Activated T-helper 2 cell treated with anti-CD3 and anti-CD28 coated beads, Interferon-gamma antibody, Interleukin-2, Interleukin-4, amounts not matched to agents 10 μg/mL and 5 μg/mL and 100 μg/mL, durations not matched to agents 14 hours and 24 hours and 36 hours (primary cell): ENCODE results near the gene ATF7IP. TPM values are rescaled to one million over a fixed set of nuclear protein-coding genes. Genes with fewer than 3 reads are reported as not detected.

Experiments used
- DNase-seq: peaks from one replicate; pipeline ENCODE4 v3.0.0; 2021; ENCODE audit warnings: low spot score
- H3K27ac Mint-ChIP-seq: one replicate; pipeline ENCODE4 v1.8.0; 2021; ENCODE audit warnings: mixed read lengths
- H3K27me3 Mint-ChIP-seq: one replicate; pipeline ENCODE4 v1.8.0; 2021; ENCODE audit warnings: low read depth, mixed read lengths
- H3K36me3 Mint-ChIP-seq: one replicate; pipeline ENCODE4 v1.8.0; 2021; ENCODE audit warnings: low read depth, mixed read lengths
- H3K4me1 Mint-ChIP-seq: one replicate; pipeline ENCODE4 v1.8.0; 2021; ENCODE audit warnings: low read depth, mixed read lengths
- H3K4me3 Mint-ChIP-seq: one replicate; pipeline ENCODE4 v1.8.0; 2021; ENCODE audit warnings: low read depth, mild to moderate bottlenecking, moderate library complexity, mixed read lengths
- H3K9me3 Mint-ChIP-seq: one replicate; pipeline ENCODE4 v1.8.0; 2021; ENCODE audit warnings: mixed read lengths
- intact Hi-C: fragments of 100-400 bp; cut with micrococcal nuclease; formaldehyde crosslinking; loops from one replicate; pipeline ENCODE4 v1.15.1; 2023
- total RNA-seq: library from RNA; stranded (reverse); gene quantifications from 2 replicates; pipeline ENCODE4 v1.2.3, GENCODE V29; 2022

Gene ATF7IP
- total RNA-seq, 1 donor from 2014 or later: 82.1 TPM

DNA sequence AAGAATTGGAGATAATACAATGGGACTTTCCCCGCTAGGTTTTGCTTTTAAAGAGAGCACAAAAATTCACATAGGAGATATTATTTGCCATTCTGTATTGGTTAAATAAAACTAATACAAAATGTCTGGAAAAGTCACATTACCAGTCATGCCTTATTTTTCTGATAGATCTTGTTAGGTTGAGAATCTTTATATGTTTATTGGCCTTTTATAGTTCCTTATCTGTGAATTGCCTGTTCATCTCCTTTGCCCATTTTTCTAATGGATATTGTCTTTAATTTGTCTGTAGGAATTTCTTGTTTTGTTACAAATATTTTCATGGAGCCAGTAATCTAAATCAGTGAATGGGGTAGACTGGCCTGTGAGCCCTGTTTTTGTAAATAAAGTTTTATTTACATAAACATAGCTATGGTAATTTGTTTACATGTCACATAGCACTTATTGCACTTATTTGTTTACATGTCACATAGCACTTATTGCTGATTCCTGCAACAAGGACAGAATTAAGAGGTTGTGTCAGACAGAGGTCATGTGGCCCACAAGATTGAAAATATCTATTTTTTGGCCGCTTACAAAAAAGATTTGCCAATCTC is 65.0 kb downstream of the ATF7IP start:
- H3K36me3 Mint-ChIP-seq: peaks cover 83% of the 10 kb centered on the region

DNA sequence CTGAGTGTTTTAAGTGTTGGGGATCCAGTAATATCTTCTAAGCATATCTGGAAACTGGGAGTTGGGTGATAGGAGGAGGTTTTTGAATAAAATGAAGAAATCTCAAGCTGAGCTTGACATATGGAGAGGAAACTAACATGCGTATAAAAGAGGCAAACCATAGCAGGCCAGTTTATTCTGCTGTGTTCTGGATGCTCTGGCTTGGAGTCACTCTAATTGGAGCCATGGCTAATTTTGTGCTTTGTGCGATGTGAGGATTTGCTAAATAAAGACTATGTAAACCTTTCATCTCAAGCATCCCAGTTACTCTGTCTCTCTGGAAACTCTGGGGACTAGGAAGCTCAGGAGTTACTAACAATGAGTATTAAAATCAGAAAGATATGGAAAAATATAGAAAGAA is 66.5 kb downstream of the ATF7IP start:
- H3K27ac Mint-ChIP-seq: no peak overlapping the region
- no peaks in the 10 kb centered on the region for H3K27me3 Mint-ChIP-seq
- peaks cover 24% of the 10 kb centered on the region for H3K9me3 Mint-ChIP-seq
- H3K4me3 Mint-ChIP-seq: no peak overlapping the region
- no peak for DNase-seq
- intact Hi-C loops: no loop called here
- peaks cover 81% of the 10 kb centered on the region for H3K36me3 Mint-ChIP-seq
- peaks cover 31% of the 10 kb centered on the region for H3K4me1 Mint-ChIP-seq

More for the DNA sequence above, 65.0 kb downstream of the ATF7IP start:
- DNase-seq: no peak
- H3K4me3 Mint-ChIP-seq: no peak overlapping the region
- peaks cover 32% of the 10 kb centered on the region for H3K4me1 Mint-ChIP-seq
- H3K27ac Mint-ChIP-seq: no peak overlapping the region
- no peaks in the 10 kb centered on the region for H3K27me3 Mint-ChIP-seq
- H3K9me3 Mint-ChIP-seq: peaks cover 24% of the 10 kb centered on the region
- intact Hi-C loops: no loop called here

DNA sequence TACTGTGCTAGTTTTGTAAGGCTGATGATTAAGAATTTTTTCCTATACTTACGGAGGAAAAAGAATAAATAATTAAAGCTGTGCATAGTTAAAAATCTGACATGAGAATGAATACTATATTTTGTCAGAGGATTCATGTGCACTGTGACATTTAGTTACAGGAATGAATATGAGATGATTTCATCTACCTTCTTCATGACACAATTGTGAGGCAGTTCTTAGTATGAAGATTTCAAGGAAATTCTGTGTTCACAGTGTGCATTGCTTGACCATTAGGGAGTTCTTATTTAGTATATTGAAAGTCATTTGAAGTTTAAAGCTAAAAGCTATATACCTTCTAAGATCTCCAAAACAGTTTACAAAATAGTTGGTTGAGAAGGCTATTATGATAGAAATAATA is 70.1 kb downstream of the ATF7IP start:
- intact Hi-C loops: no loop called here
- DNase-seq: no peak
- Mint-ChIP-seq H3K27me3 (no peaks in the 10 kb centered on the region), H3K36me3 (peaks cover 75% of the 10 kb centered on the region), H3K4me3 (no peak overlapping the region), H3K9me3 (peaks cover 3% of the 10 kb centered on the region), H3K4me1 (peaks cover 15% of the 10 kb centered on the region), H3K27ac (no peak overlapping the region)

DNA sequence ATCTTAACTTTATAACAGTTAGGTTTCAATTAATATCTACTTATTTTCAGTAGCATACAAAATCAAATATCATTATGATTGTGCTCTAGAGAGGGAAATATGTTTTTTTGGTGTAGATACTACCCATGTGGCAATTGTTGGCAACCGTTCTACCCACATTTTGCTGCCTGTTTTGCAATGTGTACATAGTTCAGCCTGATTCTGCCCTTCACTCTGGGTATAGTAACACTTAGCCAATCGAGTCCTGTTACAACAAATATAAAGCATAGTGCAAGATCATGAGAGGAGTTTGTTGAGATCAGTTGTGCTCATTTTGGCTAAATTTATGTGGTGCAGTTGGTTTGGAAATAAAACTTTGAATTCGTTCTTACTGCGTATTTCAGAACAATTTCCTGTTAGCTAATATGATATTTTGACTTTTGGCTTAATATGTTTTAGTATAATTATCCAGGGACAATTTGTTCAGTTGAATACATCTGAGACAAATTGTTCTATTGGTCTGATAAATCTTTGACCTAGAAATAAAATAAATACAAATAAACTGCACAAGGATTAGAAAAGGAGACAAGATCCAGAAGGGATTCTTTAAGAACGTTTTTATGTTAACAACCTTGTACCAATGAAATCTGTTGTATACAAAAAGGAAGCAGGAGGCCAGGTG is 76.9 kb downstream of the ATF7IP start:
- Mint-ChIP-seq H3K36me3 (peaks cover 77% of the 10 kb centered on the region), H3K9me3 (peaks cover 5% of the 10 kb centered on the region), H3K27ac (no peak overlapping the region), H3K4me3 (no peak overlapping the region), H3K27me3 (no peaks in the 10 kb centered on the region), H3K4me1 (peaks cover 4% of the 10 kb centered on the region)
- DNase-seq: no peak
- intact Hi-C loops: no loop called here

DNA sequence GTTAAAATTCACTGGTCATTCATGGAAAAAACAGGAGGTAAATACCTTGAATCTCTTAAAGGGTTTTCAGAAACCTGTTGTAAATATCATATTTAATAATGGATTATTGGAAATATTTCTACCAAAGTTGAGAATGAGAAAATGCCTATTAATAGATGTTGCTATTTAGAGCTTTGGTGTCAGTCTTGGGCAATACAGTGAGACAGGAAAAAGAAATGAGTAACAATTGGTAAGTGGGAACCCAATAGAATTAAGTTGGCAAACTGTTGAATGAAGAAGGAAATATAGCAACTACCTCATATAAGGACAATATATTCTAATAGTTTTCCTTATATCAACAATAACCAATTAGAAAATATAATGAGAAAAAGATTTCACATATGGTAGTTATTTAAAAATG is 78.0 kb downstream of the ATF7IP start:
- Mint-ChIP-seq H3K9me3 (peaks cover 5% of the 10 kb centered on the region), H3K4me3 (no peak overlapping the region), H3K36me3 (peaks cover 82% of the 10 kb centered on the region), H3K27ac (no peak overlapping the region), H3K4me1 (peaks cover 9% of the 10 kb centered on the region), H3K27me3 (no peaks in the 10 kb centered on the region)
- no peak for DNase-seq
- intact Hi-C loops: no loop called here

DNA sequence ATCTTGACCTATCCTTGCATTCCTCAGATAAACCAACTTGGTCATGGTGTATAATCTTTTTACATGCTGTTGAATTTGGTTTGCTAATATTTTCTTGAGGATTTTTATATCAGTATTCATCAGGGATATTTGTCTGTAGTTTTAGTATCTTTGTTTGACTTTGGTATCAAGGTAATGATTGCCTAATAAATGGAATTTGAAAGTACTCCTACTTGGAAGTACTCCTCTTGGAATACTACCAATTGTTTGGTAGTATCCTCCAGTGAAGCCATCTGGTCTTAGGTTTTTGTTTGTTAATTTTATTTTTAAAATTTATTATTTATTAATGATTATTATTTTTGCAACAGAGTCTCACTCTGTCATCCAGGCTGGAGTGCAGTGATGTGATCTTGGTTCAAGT is 85.0 kb downstream of the ATF7IP start:
- Mint-ChIP-seq H3K4me1 (peaks cover 49% of the 10 kb centered on the region), H3K36me3 (peaks cover 89% of the 10 kb centered on the region), H3K4me3 (no peak overlapping the region), H3K27me3 (no peaks in the 10 kb centered on the region), H3K9me3 (peaks cover 27% of the 10 kb centered on the region), H3K27ac (no peak overlapping the region)
- intact Hi-C loops: loop anchor here (5.0 kb wide), 2 partner anchors 33 to 58 kb away; no protein-coding TSS in a partner anchor
- no peak for DNase-seq

DNA sequence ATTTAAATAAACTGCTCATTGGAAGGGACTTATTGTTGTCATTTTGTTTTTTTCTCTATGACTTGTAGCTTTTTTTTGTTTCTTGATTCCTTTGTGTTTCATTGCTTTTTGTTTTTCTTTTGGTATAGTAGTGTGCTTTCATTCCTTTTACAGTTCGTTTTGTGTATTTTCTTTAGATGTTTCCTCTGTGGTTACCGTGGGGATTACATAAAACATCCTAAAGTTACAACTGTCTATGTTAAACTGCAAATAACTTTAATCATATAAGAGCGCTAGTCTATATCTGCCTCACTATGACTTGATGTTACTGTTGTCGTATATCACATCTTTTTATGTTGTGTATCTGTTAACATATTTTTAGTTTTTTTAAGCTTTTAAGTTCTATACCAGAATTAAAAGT is 86.9 kb downstream of the ATF7IP start:
- Mint-ChIP-seq H3K27ac (peak overlapping the region; percentile 73), H3K27me3 (no peaks in the 10 kb centered on the region), H3K4me1 (peaks cover 55% of the 10 kb centered on the region), H3K4me3 (peak overlapping the region; percentile 34), H3K9me3 (peaks cover 27% of the 10 kb centered on the region), H3K36me3 (peaks cover 85% of the 10 kb centered on the region)
- intact Hi-C loops: loop anchor here (2.0 to 5.0 kb wide), 4 partner anchors 26 to 86 kb away; no protein-coding TSS in a partner anchor
- DNase-seq: no peak

DNA sequence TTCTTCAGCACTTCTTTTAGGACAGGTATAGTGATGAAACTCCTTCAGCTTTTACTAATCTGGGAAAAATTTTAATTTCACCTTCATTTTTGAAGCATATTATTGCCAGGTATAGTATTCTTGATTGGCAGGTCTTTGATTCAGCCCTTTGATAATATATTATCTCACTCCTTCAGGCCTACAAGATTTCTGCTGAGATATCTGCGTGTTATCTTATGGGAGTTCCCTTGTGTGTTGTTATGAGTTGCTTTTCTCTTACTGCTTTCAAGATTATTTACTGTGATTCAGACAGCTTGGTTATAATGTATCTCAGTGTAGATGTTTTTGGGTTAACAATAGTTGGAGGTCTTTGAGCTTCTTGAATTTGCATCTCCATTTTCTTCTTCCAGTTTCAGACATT is 87.4 kb downstream of the ATF7IP start:
- Mint-ChIP-seq H3K4me3 (no peak overlapping the region), H3K9me3 (peaks cover 27% of the 10 kb centered on the region), H3K36me3 (peaks cover 83% of the 10 kb centered on the region), H3K4me1 (peaks cover 55% of the 10 kb centered on the region), H3K27me3 (no peaks in the 10 kb centered on the region), H3K27ac (peak overlapping the region; percentile 83)
- intact Hi-C loops: loop anchor here (2.0 to 5.0 kb wide), 4 partner anchors 26 to 86 kb away; no protein-coding TSS in a partner anchor
- DNase-seq: no peak

DNA sequence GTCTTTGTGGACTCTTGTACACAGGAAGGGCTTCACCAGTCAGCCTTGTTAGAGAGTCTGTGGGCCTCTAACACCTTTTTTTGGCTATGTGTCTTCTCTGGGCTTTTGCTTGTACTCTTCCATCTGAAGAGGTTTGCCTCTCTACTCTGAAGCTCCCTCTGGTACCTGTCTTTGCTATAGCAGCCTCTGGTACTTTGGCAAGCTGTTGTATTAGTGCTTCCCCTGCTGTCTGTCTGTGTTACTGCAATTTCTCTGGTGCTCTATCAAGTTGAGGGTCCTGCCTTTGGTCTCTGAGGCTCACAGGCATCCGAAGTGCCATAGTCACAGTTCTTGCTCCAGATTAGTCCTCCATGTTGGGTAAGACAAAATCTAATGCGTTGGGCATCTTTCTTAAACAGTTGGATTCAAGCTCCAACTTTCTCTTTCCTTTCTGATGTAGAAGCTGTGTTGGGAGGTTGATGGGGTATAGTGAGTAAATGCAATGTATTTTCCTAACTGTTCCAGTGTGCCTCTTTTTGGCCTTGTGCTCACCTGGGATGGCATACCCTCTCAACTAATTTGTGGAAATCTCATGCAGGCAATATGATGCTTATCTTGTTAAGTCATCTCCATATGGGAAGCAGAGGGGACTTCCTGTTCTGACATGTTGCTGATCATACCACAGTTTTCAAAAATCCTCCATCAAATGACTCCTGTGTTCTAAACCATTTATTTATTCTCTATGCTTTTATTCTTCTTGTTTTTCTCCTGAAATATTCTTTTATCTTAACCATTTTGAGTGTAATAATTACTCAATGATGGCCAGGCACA is 88.8 kb downstream of the ATF7IP start:
- no peaks in the 10 kb centered on the region for H3K27me3 Mint-ChIP-seq
- H3K4me3 Mint-ChIP-seq: no peak overlapping the region
- DNase-seq: peak; percentile 28
- H3K36me3 Mint-ChIP-seq: peaks cover 73% of the 10 kb centered on the region
- intact Hi-C loops: loop anchor here (1.0 to 5.0 kb wide), 4 partner anchors 37 to 215 kb away; no protein-coding TSS in a partner anchor
- H3K27ac Mint-ChIP-seq: peak overlapping the region; percentile 83
- peaks cover 49% of the 10 kb centered on the region for H3K4me1 Mint-ChIP-seq
- peaks cover 27% of the 10 kb centered on the region for H3K9me3 Mint-ChIP-seq

DNA sequence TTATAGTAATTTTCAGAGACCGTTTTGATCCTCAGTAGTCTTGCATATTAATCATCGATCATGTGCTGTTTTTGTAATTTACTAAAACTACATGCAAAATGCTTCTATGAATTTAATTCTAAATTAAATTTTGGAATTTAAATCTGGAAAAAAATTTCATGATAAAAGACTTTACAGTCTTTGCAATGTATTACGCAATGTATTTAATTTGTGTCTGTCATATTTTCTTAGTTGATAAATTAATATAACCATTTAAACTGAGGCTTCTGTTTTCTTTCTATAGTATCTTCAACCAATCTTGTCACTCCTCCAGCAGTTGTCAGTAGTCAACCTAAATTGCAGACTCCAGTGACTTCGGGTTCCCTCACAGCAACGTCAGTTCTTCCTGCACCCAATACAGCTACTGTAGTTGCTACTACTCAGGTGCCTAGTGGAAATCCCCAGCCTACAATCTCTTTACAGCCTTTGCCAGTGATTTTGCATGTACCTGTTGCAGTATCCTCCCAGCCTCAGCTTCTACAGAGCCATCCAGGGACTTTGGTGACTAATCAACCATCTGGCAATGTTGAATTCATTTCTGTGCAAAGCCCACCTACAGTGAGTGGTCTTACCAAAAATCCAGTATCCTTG is 94.8 kb downstream of the ATF7IP start:
- Mint-ChIP-seq H3K9me3 (no peaks in the 10 kb centered on the region), H3K27ac (no peak overlapping the region), H3K4me1 (peaks cover 14% of the 10 kb centered on the region), H3K27me3 (no peaks in the 10 kb centered on the region), H3K4me3 (no peak overlapping the region), H3K36me3 (peaks cover 62% of the 10 kb centered on the region)
- intact Hi-C loops: no loop called here
- no peak for DNase-seq

DNA sequence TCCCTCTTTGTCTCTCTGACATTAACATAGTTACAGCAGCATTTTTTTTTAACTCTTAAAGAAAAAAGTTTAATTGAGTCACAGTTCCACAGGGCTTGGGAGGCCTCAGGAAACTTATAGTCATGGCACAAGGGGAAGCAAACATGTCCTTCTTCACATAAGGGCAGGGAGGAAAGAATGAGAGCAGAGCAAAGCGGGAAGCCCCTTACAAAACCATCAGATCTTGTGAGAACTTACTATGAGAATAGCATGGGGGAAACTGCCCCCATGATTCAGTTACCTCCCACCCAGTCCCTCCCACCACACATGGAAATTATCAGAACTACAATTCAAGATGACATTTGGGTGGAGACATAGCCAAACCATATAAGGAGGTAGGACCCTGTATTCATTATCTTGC is 106.0 kb downstream of the ATF7IP start:
- H3K4me1 Mint-ChIP-seq: no peaks in the 10 kb centered on the region
- no peak for DNase-seq
- no peak overlapping the region for H3K27ac Mint-ChIP-seq
- intact Hi-C loops: no loop called here
- no peak overlapping the region for H3K4me3 Mint-ChIP-seq
- no peaks in the 10 kb centered on the region for H3K27me3 Mint-ChIP-seq
- H3K9me3 Mint-ChIP-seq: peaks cover 73% of the 10 kb centered on the region
- H3K36me3 Mint-ChIP-seq: peaks cover 96% of the 10 kb centered on the region

DNA sequence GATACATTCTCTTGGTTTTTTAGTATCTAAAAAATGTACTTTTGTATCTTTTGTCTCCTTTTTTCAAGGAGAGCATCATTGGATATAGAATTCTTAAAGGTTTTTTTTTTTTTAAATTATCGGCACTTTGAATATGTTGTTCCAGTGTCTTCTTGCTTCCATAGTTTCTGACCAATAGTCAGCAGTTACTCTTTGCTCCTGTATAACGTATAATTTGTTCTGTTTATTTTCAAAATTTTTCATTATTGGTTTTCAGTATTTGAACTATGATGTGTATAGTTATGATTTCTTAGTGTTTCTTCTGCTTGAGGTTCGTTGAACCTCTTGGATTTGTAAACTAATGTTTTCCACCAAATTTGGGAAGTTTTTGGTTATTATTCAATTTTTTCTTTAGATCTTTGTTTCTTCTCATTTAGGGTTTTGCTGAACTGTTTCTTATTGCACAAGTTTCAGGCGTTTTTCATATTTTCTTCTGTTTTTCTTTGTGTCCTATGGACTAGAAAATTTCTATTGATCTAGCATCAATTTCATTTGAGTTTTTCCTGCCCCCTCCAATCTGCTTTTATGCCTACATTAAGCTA is 108.3 kb downstream of the ATF7IP start:
- DNase-seq: no peak
- Mint-ChIP-seq H3K4me1 (peaks cover 2% of the 10 kb centered on the region), H3K36me3 (peaks cover 96% of the 10 kb centered on the region), H3K27me3 (no peaks in the 10 kb centered on the region), H3K27ac (no peak overlapping the region), H3K4me3 (no peak overlapping the region), H3K9me3 (peaks cover 64% of the 10 kb centered on the region)
- intact Hi-C loops: no loop called here
